AG04449 (cell line): Measurements from ENCODE around the gene BARX1.
"Not testable (repeated sequence)": the region's sequence is repeated elsewhere in the genome, so short reads cannot be mapped to it uniquely, and the experiment has no call there.

ENCODE experiments used
- CTCF ChIA-PET: fragments of 350-600 bp; formaldehyde crosslinking; extraction: SDS; loops from one replicate; lab custom pipeline; 2021; ENCODE audit warnings: antibody characterized with exemption; lab: Yijun Ruan, JAX
- POLR2A ChIA-PET: fragments of 400-600, 350-600 bp; formaldehyde crosslinking; extraction: SDS; loops from one replicate; lab custom pipeline; 2020; ENCODE audit warnings: antibody characterized with exemption, inconsistent platforms; lab: Yijun Ruan, JAX
- DNase-seq: peaks from one replicate; pipeline ENCODE4 v3.0.0-alpha.2; 2010; ENCODE audit warnings: low read depth, low spot score
- H3K4me3 ChIP-seq: 2 replicates; pipeline ENCODE4 v1.5.1; 2011; ENCODE audit warnings: low read depth, mild to moderate bottlenecking, control low read depth, low read length
- TF ChIP-seq, protein P1 (sequence below): IDR thresholded peaks from one replicate; pipeline ENCODE4 v1.5.1; 2011; ENCODE audit warnings: mild to moderate bottlenecking, moderate library complexity, low read length, control low read depth, inconsistent platforms; ENCODE audit not compliant: insufficient read depth; ENCODE audit errors: missing control alignments

BARX1 gene

DNA sequence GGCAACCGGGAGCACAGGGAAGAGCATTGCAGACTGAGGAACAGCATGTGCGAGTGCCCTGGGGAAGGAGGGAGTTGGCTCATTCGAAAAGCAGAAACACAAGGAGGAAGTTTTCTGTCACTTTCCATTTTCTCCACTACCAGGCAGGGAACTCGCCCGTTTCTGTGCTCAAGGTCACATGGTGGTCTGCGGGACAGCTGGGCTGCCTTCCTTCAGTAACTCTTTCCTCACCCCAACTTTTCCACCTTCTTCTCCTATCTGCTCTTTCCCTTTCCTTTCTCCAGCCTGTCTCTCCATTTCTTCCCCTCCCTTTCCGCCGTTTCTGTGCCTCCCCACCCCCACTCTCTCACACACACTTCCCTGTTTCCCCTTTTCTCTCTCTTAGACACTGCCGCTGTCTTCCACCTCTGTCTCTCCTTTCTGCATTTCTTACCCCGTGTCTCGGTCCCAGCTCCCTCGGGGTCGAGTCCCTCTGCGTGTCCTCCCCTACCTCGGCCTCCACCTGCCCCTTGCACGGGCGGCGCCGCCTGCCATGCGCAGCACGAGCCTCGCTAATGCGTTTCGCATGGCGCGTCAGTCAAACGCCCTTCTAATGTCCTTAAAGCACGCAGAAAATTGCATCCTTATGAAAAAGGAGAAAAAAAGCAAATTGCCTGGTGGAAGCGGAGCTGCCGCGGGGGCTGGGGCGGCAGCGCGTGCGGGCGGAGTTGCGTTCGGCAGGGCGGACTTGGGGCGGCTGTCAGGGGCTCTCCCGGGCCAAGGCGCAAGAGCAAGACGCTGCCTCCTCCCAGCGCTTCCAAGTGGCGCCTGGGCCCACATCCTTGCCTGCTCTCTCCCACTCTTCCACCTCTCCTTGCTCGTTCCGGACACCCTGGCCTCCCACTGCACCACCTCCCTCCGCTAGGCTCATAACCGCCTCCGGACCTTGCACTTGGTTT is 9.5 kb downstream of the BARX1 start:
- no peak for DNase-seq
- no peak overlapping the region for H3K4me3 ChIP-seq
- ChIA-PET POLR2A (no interaction called here), CTCF (no interaction called here)
- TF ChIP-seq, protein P1, sequence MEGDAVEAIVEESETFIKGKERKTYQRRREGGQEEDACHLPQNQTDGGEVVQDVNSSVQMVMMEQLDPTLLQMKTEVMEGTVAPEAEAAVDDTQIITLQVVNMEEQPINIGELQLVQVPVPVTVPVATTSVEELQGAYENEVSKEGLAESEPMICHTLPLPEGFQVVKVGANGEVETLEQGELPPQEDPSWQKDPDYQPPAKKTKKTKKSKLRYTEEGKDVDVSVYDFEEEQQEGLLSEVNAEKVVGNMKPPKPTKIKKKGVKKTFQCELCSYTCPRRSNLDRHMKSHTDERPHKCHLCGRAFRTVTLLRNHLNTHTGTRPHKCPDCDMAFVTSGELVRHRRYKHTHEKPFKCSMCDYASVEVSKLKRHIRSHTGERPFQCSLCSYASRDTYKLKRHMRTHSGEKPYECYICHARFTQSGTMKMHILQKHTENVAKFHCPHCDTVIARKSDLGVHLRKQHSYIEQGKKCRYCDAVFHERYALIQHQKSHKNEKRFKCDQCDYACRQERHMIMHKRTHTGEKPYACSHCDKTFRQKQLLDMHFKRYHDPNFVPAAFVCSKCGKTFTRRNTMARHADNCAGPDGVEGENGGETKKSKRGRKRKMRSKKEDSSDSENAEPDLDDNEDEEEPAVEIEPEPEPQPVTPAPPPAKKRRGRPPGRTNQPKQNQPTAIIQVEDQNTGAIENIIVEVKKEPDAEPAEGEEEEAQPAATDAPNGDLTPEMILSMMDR = no peak

DNA sequence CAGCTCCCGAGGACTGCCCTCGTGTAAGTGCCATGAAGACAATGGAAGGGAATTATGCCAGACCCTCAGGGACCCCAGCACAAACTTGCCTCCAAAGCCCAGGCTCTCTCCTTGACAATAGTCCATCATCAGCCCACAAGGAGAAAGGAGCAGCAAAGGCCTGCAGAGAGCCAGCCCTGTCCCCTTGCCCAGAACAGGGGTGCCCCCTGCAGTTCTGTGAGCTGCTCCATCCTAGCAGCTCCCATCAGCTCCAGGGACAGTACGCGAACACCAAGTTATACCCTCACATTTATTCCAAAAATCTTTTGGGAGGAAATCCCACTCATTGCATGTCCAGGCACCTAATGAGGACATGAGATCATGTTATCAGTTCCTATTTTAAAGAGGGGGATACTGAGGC is 11.1 kb downstream of the BARX1 start:
- TF ChIP-seq, protein P1 = no peak
- no peak for DNase-seq
- H3K4me3 ChIP-seq = no peak overlapping the region
- POLR2A ChIA-PET = no interaction called here
- CTCF ChIA-PET = interaction anchor here (1.0 kb wide), 1 partner anchor 262 kb away, joined by 3 read pairs; no protein-coding TSS in a partner anchor

DNA sequence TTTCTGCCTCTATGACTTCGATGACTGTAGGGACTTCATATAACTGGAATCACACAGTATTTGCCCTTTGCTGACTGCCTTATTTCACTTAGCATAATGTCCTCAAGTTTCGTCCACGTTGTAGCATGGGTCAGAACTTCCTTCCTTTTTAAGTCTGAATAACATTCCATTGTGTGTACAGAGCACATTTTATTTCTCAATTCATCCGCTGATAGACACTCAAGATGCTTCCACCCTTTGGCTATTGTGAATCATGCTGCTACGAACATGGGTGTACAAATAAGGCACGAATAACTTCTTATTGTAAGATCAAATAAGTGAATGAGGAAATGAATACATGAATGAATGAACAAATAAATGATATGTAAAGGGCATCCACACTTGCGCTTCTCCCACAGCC is 13.0 kb downstream of the BARX1 start:
- TF ChIP-seq, protein P1 = no peak
- POLR2A ChIA-PET = no interaction called here
- CTCF ChIA-PET = no interaction called here
- no peak overlapping the region for H3K4me3 ChIP-seq
- no peak for DNase-seq

DNA sequence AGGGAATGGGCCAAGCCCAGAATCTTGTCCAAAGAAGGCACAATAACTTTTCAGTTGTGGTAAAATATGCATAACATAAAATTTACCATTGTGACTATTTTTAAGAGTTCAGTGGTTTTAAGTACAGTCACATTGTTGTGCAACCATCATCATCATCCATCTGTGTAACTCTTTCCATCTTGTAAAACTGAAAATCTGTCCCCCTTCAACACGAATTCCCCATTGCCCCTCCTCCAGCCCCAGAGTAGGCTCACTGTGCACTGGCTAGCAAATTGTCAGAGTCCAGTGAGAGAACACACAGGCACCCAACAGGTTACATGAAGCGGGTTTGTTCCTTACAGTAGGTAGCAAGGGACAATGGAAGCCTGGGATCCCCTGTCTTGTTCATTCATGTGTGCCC is 13.7 kb downstream of the BARX1 start:
- ChIA-PET CTCF (no interaction called here), POLR2A (no interaction called here)
- H3K4me3 ChIP-seq = no peak overlapping the region
- TF ChIP-seq, protein P1 = no peak
- DNase-seq = no peak

DNA sequence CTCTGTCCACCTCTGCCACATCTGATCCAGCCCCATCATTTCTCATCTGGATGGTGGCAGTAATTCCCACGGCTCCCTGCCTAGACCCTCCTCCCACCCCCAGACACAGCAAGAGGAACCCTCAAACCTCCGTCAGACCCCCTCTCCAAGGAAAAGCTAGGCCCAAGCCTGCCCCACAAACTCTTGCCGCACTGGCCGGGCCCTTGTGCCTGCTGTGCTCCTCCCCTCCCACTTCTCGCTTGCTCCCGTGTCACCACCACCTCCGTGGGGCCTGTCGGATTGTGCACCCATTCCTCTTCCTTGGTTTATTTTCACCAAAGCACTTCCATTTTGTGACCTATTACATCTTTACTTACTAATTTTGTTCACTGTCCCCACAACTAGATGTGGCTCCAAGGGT is 14.2 kb downstream of the BARX1 start:
- DNase-seq = no peak
- POLR2A ChIA-PET = no interaction called here
- TF ChIP-seq, protein P1 = no peak
- no peak overlapping the region for H3K4me3 ChIP-seq
- CTCF ChIA-PET = interaction anchor here (1.5 kb wide), 1 partner anchor 113 kb away, joined by 4 read pairs; no protein-coding TSS in a partner anchor

DNA sequence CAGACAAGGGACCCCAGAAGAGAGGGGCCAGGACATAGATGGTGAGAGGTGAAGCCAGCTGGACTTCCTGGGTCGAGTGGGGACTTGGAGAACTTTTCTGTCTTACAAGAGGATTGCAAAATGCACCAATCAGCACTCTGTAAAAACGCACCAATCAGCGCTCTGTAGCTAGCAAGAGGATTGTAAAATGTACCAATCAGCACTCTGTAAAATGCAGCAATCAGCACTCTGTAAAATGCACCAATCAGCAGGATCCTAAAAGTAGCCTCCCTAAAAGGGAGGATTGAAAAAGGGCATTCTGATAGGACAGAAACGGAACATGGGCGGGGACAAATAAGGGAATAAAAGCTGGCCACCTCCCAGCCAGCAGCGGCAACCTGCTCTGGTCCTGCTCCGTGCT is 15.6 kb downstream of the BARX1 start:
- H3K4me3 ChIP-seq, DNase-seq, POLR2A ChIA-PET: not testable (repeated sequence)
- CTCF ChIA-PET = interaction anchor here (1.0 to 1.5 kb wide), 2 partner anchors 112 to 274 kb away, joined by 3 to 4 read pairs; no protein-coding TSS in a partner anchor

DNA sequence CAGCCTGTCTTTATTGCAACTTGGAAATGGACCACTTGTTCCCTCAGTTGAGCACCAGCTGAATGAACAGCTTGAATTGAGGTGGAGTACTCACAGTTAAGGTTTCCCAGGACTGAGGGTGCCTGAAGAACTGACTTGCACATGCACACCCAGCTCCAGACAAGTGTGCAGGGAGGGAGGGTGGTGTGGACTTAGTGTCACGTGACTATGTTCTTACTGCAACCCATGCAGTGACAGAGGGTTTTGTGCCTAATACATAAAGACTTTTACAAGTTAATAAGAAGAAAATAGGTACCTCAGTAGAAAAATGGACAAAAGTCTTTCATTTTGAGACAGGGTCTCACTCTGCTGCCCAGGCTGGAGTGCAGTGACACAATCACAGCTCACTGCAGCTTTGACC is 18.0 kb downstream of the BARX1 start:
- no peak overlapping the region for H3K4me3 ChIP-seq
- TF ChIP-seq, protein P1 = no peak
- ChIA-PET POLR2A (no interaction called here), CTCF (no interaction called here)
- no peak for DNase-seq
